ENCODE data around the gene GMIP.
A peak's percentile ranks its signal among the peaks of the same experiment; 100 is the strongest.

The GMIP gene

GRCh38 chr19:19633711-19634515, 9.5 kb downstream of the GMIP start:
- no peak for TF ChIP-seq CTCF (IDR thresholded peaks at IDR 0.05; ENCODE audit: insufficient read depth, low read length, missing control alignments)
- no peak for DNase-seq (ENCODE audit: low read depth, low spot score)
- ChIA-PET CTCF (interaction anchor here (0.7 to 3.9 kb wide), 7 partner anchors 11 to 105 kb away, joined by 3 to 31 read pairs (median 3); partner anchors contain the start of genes GMIP and YJEFN3), POLR2A (no interaction called here)
- no peak overlapping the region for H3K4me3 ChIP-seq (ENCODE audit: low read depth, low read length)

- no peak overlapping the region for H3K4me3 ChIP-seq (ENCODE audit: low read depth, low read length)
- POLR2A ChIA-PET = no interaction called here
- TF ChIP-seq CTCF (IDR thresholded peaks at IDR 0.05; ENCODE audit: insufficient read depth, low read length, missing control alignments) = no peak
- DNase-seq (ENCODE audit: low read depth, low spot score) = no peak
- CTCF ChIA-PET = interaction anchor here (1.3 to 3.9 kb wide), 2 partner anchors 12 kb away, joined by 3 to 31 read pairs; partner anchors contain the start of gene GMIP
Observed at GRCh38 chr19:19632661-19633060, 10.8 kb downstream of the GMIP start.

- CTCF ChIA-PET = interaction anchor here (0.9 to 1.6 kb wide), 3 partner anchors 8 to 102 kb away, joined by 3 to 4 read pairs (median 3); no protein-coding TSS in a partner anchor
- no peak overlapping the region for H3K4me3 ChIP-seq (ENCODE audit: low read depth, low read length)
- no peak for TF ChIP-seq CTCF (IDR thresholded peaks at IDR 0.05; ENCODE audit: insufficient read depth, low read length, missing control alignments)
- POLR2A ChIA-PET = no interaction called here
- DNase-seq (ENCODE audit: low read depth, low spot score) = no peak
Observed at GRCh38 chr19:19631346-19631745, 12.1 kb downstream of the GMIP start.

GRCh38 chr19:19630426-19630825, 13.0 kb downstream of the GMIP start:
- ChIA-PET POLR2A (no interaction called here), CTCF (interaction anchor here (1.3 to 1.6 kb wide), 2 partner anchors 9 to 101 kb away, joined by 3 to 4 read pairs; no protein-coding TSS in a partner anchor)
- TF ChIP-seq CTCF (IDR thresholded peaks at IDR 0.05; ENCODE audit: insufficient read depth, low read length, missing control alignments) = no peak
- no peak overlapping the region for H3K4me3 ChIP-seq (ENCODE audit: low read depth, low read length)
- no peak for DNase-seq (ENCODE audit: low read depth, low spot score)

GRCh38 chr19:19630062-19630414, 13.4 kb downstream of the GMIP start:
- DNase-seq (ENCODE audit: low read depth, low spot score) = no peak
- no peak for TF ChIP-seq CTCF (IDR thresholded peaks at IDR 0.05; ENCODE audit: insufficient read depth, low read length, missing control alignments)
- H3K4me3 ChIP-seq (ENCODE audit: low read depth, low read length) = no peak overlapping the region
- POLR2A ChIA-PET = no interaction called here
- CTCF ChIA-PET = no interaction called here

- TF ChIP-seq CTCF (IDR thresholded peaks at IDR 0.05; ENCODE audit: insufficient read depth, low read length, missing control alignments) = no peak
- H3K4me3 ChIP-seq (ENCODE audit: low read depth, low read length) = peak overlapping the region; percentile 41
- DNase-seq (ENCODE audit: low read depth, low spot score) = no peak
- CTCF ChIA-PET = interaction anchor here (1.5 to 2.0 kb wide), 3 partner anchors 16 to 97 kb away, joined by 6 to 12 read pairs (median 8); no protein-coding TSS in a partner anchor
- POLR2A ChIA-PET = no interaction called here
Observed at GRCh38 chr19:19628501-19629134, 14.8 kb downstream of the GMIP start.
